ENCODE measurements around the gene GPR157.

Gene GPR157

GRCh38 chr1:9150582-9151327 lies 21.9 kb upstream of the GPR157 start:
- TF ChIP-seq CTCF (IDR thresholded peaks at IDR 0.05; ENCODE audit: low read depth, low read length): no peak
- Histone ChIP-seq H3K4me3 (ENCODE audit: low read depth, low read length) (no peak overlapping the region), H3K9me3 (no peaks in the 10 kb centered on the region), H3K4me1 (no peaks in the 10 kb centered on the region), H3K36me3 (no peaks in the 10 kb centered on the region), H3K27me3 (no peaks in the 10 kb centered on the region)
- DNase-seq: no peak

DNA sequence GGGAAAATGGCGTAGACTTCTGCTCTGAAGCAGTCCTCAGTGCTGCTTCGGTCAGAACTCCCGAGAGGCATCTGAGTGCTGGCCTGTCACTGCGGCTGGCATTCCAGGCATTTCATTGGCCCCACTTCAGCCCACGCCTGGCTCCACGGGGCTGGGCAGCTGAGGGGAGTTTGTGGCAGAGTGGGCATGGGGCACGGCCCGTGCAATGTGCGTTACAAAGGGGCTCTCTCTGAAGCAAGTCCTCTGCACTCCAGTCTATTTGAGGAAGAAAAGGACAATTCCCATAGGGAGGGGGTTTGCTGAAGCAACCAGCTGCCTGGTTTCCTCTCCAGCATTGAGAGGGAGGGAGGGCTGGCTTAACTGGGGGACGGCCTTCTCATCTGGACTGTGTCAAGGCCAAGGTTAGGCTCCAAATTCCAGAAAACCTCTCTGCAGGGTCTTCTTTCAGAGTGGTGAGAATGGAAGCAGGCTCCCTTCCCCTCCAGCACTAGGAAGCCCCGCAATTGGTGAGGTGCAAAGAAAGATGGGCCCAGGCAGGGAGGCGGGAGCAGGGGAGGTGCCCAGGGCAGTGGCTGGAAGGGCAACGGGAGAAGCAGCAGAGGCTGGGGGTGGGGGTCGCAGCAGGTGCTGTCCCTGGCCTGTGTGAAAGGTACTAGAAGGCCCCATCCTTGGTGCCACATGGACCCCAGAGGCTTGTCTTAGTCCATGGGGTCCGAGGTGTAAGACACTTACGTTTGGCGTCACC lies 21.1 kb upstream of the GPR157 start:
- TF ChIP-seq CTCF (IDR thresholded peaks at IDR 0.05; ENCODE audit: low read depth, low read length): no peak
- Histone ChIP-seq H3K36me3 (no peaks in the 10 kb centered on the region), H3K4me1 (no peaks in the 10 kb centered on the region), H3K27me3 (no peaks in the 10 kb centered on the region), H3K4me3 (ENCODE audit: low read depth, low read length) (no peak overlapping the region), H3K9me3 (no peaks in the 10 kb centered on the region)
- DNase-seq: no peak

GRCh38 chr1:9149151-9149550 lies 20.2 kb upstream of the GPR157 start:
- no peaks in the 10 kb centered on the region for H3K9me3 ChIP-seq
- no peaks in the 10 kb centered on the region for H3K27me3 ChIP-seq
- TF ChIP-seq CTCF (IDR thresholded peaks at IDR 0.05; ENCODE audit: low read depth, low read length): no peak
- H3K4me3 ChIP-seq (ENCODE audit: low read depth, low read length): no peak overlapping the region
- no peaks in the 10 kb centered on the region for H3K36me3 ChIP-seq
- DNase-seq: no peak
- no peaks in the 10 kb centered on the region for H3K4me1 ChIP-seq

DNA sequence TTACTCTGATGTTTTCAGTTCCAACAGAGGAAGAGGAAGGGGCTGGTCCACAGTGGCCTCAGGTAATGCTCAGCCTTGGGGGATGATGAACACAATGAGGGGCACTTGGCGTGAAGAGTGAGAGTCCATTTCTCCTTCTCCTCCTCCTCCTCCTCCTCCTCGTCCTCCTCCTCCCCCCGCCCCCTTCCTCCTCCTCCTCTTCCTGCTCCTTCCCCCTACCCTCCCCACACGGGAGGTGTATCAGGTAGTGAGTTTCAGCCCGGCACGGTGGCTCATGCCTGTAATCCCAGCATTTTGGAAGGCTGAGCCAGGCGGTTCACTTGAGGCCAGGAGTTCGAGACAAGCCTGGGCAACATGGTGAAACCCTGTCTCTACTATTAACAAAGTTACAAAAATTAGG lies 17.3 kb upstream of the GPR157 start:
- Histone ChIP-seq H3K27me3 (no peaks in the 10 kb centered on the region), H3K4me3 (ENCODE audit: low read depth, low read length) (no peak overlapping the region), H3K9me3 (no peaks in the 10 kb centered on the region), H3K36me3 (no peaks in the 10 kb centered on the region), H3K4me1 (no peaks in the 10 kb centered on the region)
- DNase-seq: no peak
- no peak for TF ChIP-seq CTCF (IDR thresholded peaks at IDR 0.05; ENCODE audit: low read depth, low read length)

GRCh38 chr1:9145714-9146113 lies 16.8 kb upstream of the GPR157 start:
- Histone ChIP-seq H3K4me3 (ENCODE audit: low read depth, low read length) (no peak overlapping the region), H3K36me3 (no peaks in the 10 kb centered on the region), H3K4me1 (no peaks in the 10 kb centered on the region), H3K9me3 (no peaks in the 10 kb centered on the region), H3K27me3 (no peaks in the 10 kb centered on the region)
- no peak for TF ChIP-seq CTCF (IDR thresholded peaks at IDR 0.05; ENCODE audit: low read depth, low read length)
- no peak for DNase-seq

Measured in BE2C (cell line).